Tibial nerve (tissue), 4 donors: ENCODE measurements around the gene NYAP2.

Experiments
- CTCF ChIP-seq, 5 experiments: fragments of 200-600 bp in 3 of 5; fragments of 450-650 bp in 2 of 5; sonication (generic) in 3 of 5; IDR thresholded peaks; one replicate each; pipeline ENCODE4 v1.5.1; 2016 to 2019; ENCODE audit warnings: antibody characterized with exemption in 5 of 5, mild to moderate bottlenecking in 3 of 5, moderate library complexity in 2 of 5
- EP300 ChIP-seq, 2 donors: sonication (generic); formaldehyde crosslinking; IDR thresholded peaks; one replicate each; pipeline ENCODE4 v1.6.1; 2017; ENCODE audit warnings: antibody characterized with exemption in 2 of 2, mild to moderate bottlenecking in 1 of 2
- POLR2A ChIP-seq, 2 donors: fragments of 450-650 bp; IDR thresholded peaks; one replicate each; pipeline ENCODE4 v1.6.1; 2017; ENCODE audit warnings: antibody characterized with exemption in 2 of 2, mild to moderate bottlenecking in 2 of 2, moderate library complexity in 2 of 2

- TF ChIP-seq CTCF (IDR thresholded peaks at IDR 0.05): no peak
- TF ChIP-seq POLR2A (IDR thresholded peaks at IDR 0.05): no peak
- TF ChIP-seq EP300 (IDR thresholded peaks at IDR 0.05): no peak
These were observed 19.7 kb upstream of the NYAP2 start for GRCh38 chr2:225379856-225380255.
